ENCODE measurements around the gene ACO2.
"Not testable (repeated sequence)": the region's sequence is repeated elsewhere in the genome, so short reads cannot be mapped to it uniquely, and the experiment has no call there.

ACO2 gene

GRCh38 chr22:41468381-41469217 is at the start of gene ACO2, which contains the start of gene PHF5A:
Gene ACO2, plus strand, starts transcription at chr22:41469117. Its CDS starts 30 bp downstream, at chr22:41469147.
Gene PHF5A, minus strand, starts transcription at chr22:41468692. Its CDS starts 39 bp downstream, at chr22:41468653.
- peak; percentile 99 for DNase-seq

GRCh38 chr22:41425660-41426365 is 43.1 kb upstream of the ACO2 start:
- no peak for DNase-seq

GRCh38 chr22:41429232-41429950 is 39.5 kb upstream of the ACO2 start:
- peak; percentile 20 for DNase-seq

GRCh38 chr22:41429951-41430332 is 39.0 kb upstream of the ACO2 start:
- DNase-seq: no peak

GRCh38 chr22:41431656-41432055 is 37.3 kb upstream of the ACO2 start:
- DNase-seq: no peak

- DNase-seq: not testable (repeated sequence)
Observed at GRCh38 chr22:41433480-41433879, 35.4 kb upstream of the ACO2 start.

- not testable (repeated sequence) for DNase-seq
Observed at GRCh38 chr22:41434361-41435003, 34.4 kb upstream of the ACO2 start.

- DNase-seq: no peak
Observed at GRCh38 chr22:41435560-41435959, 33.4 kb upstream of the ACO2 start.

GRCh38 chr22:41436322-41437113 is 32.4 kb upstream of the ACO2 start:
- no peak for DNase-seq

- DNase-seq: no peak
Observed at GRCh38 chr22:41437198-41437597, 31.7 kb upstream of the ACO2 start.

- not testable (repeated sequence) for DNase-seq
Observed at GRCh38 chr22:41440511-41440910, 28.4 kb upstream of the ACO2 start.

- DNase-seq: no peak
Observed at GRCh38 chr22:41442240-41442792, 26.6 kb upstream of the ACO2 start.

- DNase-seq: peak; percentile 98
Observed at GRCh38 chr22:41444360-41445128, 24.4 kb upstream of the ACO2 start.

GRCh38 chr22:41445129-41446056 is 23.5 kb upstream of the ACO2 start:
- peak; percentile 78 for DNase-seq

GRCh38 chr22:41446057-41446501 is 22.8 kb upstream of the ACO2 start:
- peak; percentile 75 for DNase-seq

- peak; percentile 99 for DNase-seq
Observed at GRCh38 chr22:41446639-41447434, 22.1 kb upstream of the ACO2 start, which contains the start of gene TOB2. Gene TOB2, minus strand, starts transcription at chr22:41446801. Its CDS starts 9,456 bp downstream, at chr22:41437345.

- DNase-seq: peak; percentile 87
Observed at GRCh38 chr22:41447435-41448188, 21.3 kb upstream of the ACO2 start.

Measured in NCI-H69 (cell line).